ENCODE data around the gene SNX9.
"Not testable (repeated sequence)": the region's sequence is repeated elsewhere in the genome, so short reads cannot be mapped to it uniquely, and the experiment has no call there.

The SNX9 gene

DNA sequence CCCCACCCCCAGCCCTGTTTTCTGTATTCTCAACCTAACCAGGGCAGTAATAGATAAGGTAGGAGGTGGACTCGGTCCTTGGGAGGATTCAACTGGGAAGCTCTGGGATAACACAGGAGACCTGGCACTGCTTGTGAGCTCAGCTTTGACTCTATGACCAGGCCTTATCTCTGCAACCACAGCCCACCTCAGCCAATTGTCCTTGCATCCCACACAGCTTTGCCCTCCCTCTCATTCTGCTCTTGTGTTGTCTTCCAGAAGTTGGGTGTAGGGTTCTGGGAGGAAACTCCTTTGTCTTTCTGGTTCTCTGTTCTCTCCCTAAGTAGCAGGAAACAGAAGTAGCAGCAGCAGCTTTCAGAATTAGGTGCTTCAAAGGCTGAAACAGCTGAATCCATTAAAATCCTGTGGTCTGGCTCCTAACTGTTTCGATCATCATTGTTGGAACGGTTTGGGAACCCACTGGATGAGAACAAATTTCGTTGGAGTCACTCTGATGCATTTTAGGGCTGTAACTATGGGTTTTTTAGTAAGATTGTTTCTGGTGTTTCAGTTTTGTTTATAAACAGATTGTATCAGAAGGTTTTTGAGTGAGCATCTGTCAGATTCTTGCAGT is 32.4 kb upstream of the SNX9 start:
- Mint-ChIP-seq H3K36me3 (no peaks in the 10 kb centered on the region), H3K9me3 (no peaks in the 10 kb centered on the region), H3K27me3 (no peaks in the 10 kb centered on the region), H3K4me1 (peaks cover 4% of the 10 kb centered on the region), H3K4me3 (no peak overlapping the region), H3K27ac (no peak overlapping the region)
- ATAC-seq (ENCODE audit: low read depth): no peak
- no peak for DNase-seq (ENCODE audit: low spot score in 2 of 2)

- Mint-ChIP-seq H3K27ac (no peak overlapping the region), H3K27me3 (no peaks in the 10 kb centered on the region), H3K4me1 (peaks cover 4% of the 10 kb centered on the region), H3K9me3 (no peaks in the 10 kb centered on the region), H3K36me3 (no peaks in the 10 kb centered on the region), H3K4me3 (no peak overlapping the region)
- ATAC-seq (ENCODE audit: low read depth): no peak
- no peak for DNase-seq (ENCODE audit: low spot score in 2 of 2)
Observed at GRCh38 chr6:157791450-157791849, 31.6 kb upstream of the SNX9 start.

DNA sequence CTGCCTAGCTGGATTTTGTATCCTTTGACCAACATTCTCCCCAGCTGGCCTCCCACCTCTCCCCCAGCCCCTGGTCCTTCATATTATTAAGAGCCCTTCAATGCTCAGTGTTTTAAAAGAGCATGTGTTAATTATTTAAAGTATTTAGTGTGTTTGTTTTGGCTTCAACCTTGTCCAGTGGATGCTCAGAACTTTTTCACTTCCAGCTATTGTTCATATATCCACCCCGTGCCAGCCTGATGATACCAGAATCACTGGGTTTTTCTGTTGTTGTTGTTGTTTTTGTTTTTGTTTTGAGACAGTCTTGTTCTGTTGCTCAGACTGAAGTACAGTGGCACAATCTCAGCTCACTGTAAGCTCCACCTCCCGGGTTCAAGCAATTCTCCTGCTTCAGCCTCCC is 30.4 kb upstream of the SNX9 start:
- ATAC-seq (ENCODE audit: low read depth) (no peak), DNase-seq (ENCODE audit: low spot score in 2 of 2) (no peak)
- peaks cover 4% of the 10 kb centered on the region for H3K4me1 Mint-ChIP-seq
- H3K27me3 Mint-ChIP-seq: no peaks in the 10 kb centered on the region
- no peak overlapping the region for H3K27ac Mint-ChIP-seq
- H3K36me3 Mint-ChIP-seq: no peaks in the 10 kb centered on the region
- H3K9me3 Mint-ChIP-seq: no peaks in the 10 kb centered on the region
- no peak overlapping the region for H3K4me3 Mint-ChIP-seq

- H3K27ac Mint-ChIP-seq; H3K27me3 Mint-ChIP-seq; H3K9me3 Mint-ChIP-seq; DNase-seq (ENCODE audit: low spot score in 2 of 2); H3K36me3 Mint-ChIP-seq; H3K4me1 Mint-ChIP-seq; H3K4me3 Mint-ChIP-seq; ATAC-seq (ENCODE audit: low read depth): not testable (repeated sequence)
Observed at GRCh38 chr6:157794012-157794411, 29.0 kb upstream of the SNX9 start.

- Mint-ChIP-seq H3K4me3 (no peak overlapping the region), H3K36me3 (no peaks in the 10 kb centered on the region), H3K27me3 (no peaks in the 10 kb centered on the region), H3K9me3 (peaks cover 3% of the 10 kb centered on the region), H3K27ac (no peak overlapping the region), H3K4me1 (peaks cover 3% of the 10 kb centered on the region)
- no peak for DNase-seq (ENCODE audit: low spot score in 2 of 2)
- ATAC-seq (ENCODE audit: low read depth): no peak
Observed at GRCh38 chr6:157795841-157796240, 27.2 kb upstream of the SNX9 start.

DNA sequence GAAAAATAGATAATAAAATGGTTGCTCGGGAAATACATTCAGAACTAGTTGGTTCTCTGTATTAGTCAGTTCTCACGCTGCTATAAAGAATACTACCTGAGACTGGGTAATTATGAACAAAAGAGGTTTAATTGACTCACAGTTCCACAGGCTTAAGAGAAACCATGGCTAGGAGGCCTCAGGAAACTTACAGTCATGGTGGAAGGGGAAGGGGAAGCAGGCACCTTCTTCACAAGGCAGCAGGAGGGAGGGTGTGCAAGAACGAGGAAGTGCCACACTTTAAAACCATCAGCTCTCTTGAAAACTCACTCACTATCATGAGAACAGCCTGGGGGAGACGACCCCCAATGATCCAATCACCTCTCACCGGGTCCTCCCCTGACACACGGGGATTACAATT is 24.2 kb upstream of the SNX9 start:
- peaks cover 6% of the 10 kb centered on the region for H3K4me1 Mint-ChIP-seq
- H3K9me3 Mint-ChIP-seq: peaks cover 3% of the 10 kb centered on the region
- H3K4me3 Mint-ChIP-seq: no peak overlapping the region
- DNase-seq (ENCODE audit: low spot score in 2 of 2) (no peak), ATAC-seq (ENCODE audit: low read depth) (peak; percentile 29)
- H3K27me3 Mint-ChIP-seq: peaks cover 1% of the 10 kb centered on the region
- H3K36me3 Mint-ChIP-seq: no peaks in the 10 kb centered on the region
- H3K27ac Mint-ChIP-seq: no peak overlapping the region

DNA sequence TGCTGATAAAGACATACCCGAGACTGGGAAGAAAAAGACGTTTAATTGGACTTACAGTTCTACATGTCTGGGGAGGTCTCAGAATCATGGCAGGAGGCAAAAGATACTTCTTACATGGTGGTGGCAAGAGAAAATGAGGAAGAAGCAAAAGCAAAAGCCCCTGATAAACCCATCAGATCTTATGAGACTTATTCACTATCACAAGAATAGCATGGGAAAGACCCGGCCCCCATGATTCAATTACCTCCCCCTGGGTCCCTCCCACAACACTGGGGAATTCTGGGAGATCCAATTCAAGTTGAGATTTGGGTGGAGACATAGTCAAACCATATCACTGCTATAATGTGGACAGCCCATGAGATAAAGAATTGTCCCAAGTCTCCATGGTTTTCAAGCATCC is 23.5 kb upstream of the SNX9 start:
- peak overlapping the region; percentile 41 for H3K27ac Mint-ChIP-seq
- peak; percentile 22 for ATAC-seq (ENCODE audit: low read depth)
- H3K4me1 Mint-ChIP-seq: not testable (repeated sequence)

DNA sequence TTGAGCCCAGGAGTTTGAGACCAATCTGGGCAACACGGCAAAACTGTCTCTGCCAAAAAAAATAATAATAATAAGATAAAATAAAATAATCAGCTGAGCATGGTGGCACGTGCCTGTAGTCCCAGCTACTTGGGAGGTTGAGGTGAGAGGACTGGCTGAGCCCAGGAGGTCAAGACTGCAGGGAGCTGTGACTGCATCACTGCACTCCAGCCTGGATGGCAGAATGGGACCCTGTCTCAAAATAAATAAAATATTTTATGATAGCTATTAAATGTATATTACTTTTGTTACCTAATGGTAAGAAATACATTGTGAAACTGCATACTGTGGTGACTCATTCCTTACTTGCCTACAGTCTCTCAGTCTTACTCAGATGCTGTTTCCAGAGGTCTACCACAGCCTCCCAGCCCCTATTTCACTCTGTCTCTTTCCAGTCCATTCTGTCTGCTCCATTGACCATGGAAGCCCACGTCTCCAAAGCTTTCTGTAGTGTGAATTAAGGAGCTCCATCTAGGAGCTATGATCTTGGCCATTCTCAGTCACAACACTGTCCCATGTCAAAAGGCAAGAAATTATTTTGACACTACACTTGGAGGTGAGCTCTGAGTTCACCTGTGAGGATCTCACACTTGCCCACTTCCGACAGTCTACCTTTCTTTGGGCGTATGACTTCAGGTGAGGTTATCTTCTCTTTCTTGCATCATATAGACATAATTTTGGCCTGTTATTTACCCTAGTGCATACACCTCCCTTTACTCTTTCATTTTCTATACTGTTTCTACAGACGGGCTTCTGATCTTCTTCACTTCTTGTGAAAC is 22.4 kb upstream of the SNX9 start:
- DNase-seq (ENCODE audit: low spot score in 2 of 2) (no peak), ATAC-seq (ENCODE audit: low read depth) (no peak)
- no peak overlapping the region for H3K4me3 Mint-ChIP-seq
- no peak overlapping the region for H3K27ac Mint-ChIP-seq
- peaks cover 6% of the 10 kb centered on the region for H3K4me1 Mint-ChIP-seq
- H3K36me3 Mint-ChIP-seq: peaks cover 2% of the 10 kb centered on the region
- peaks cover 1% of the 10 kb centered on the region for H3K27me3 Mint-ChIP-seq
- peaks cover 3% of the 10 kb centered on the region for H3K9me3 Mint-ChIP-seq

More for the DNA sequence above, 23.5 kb upstream of the SNX9 start:
- peak in 1 of 2 donors; percentile 20 for DNase-seq (ENCODE audit: low spot score in 2 of 2)
- H3K4me3 Mint-ChIP-seq, H3K27me3 Mint-ChIP-seq, H3K36me3 Mint-ChIP-seq, H3K9me3 Mint-ChIP-seq: not testable (repeated sequence)

GRCh38 chr6:157804448-157805327 is 18.4 kb upstream of the SNX9 start:
- peaks cover 3% of the 10 kb centered on the region for H3K27me3 Mint-ChIP-seq
- H3K4me1 Mint-ChIP-seq: peaks cover 6% of the 10 kb centered on the region
- no peak overlapping the region for H3K27ac Mint-ChIP-seq
- H3K9me3 Mint-ChIP-seq: peaks cover 2% of the 10 kb centered on the region
- H3K36me3 Mint-ChIP-seq: peaks cover 7% of the 10 kb centered on the region
- DNase-seq (ENCODE audit: low spot score in 2 of 2) (no peak), ATAC-seq (ENCODE audit: low read depth) (no peak)
- H3K4me3 Mint-ChIP-seq: no peak overlapping the region

- ATAC-seq (ENCODE audit: low read depth) (no peak), DNase-seq (ENCODE audit: low spot score in 2 of 2) (no peak)
- no peaks in the 10 kb centered on the region for H3K4me1 Mint-ChIP-seq
- H3K27me3 Mint-ChIP-seq: peaks cover 3% of the 10 kb centered on the region
- peaks cover 2% of the 10 kb centered on the region for H3K9me3 Mint-ChIP-seq
- peaks cover 7% of the 10 kb centered on the region for H3K36me3 Mint-ChIP-seq
- no peak overlapping the region for H3K4me3 Mint-ChIP-seq
- no peak overlapping the region for H3K27ac Mint-ChIP-seq
Observed at GRCh38 chr6:157806131-157806855, 16.8 kb upstream of the SNX9 start.

- DNase-seq (ENCODE audit: low spot score in 2 of 2): no peak
- Mint-ChIP-seq H3K36me3 (peaks cover 7% of the 10 kb centered on the region), H3K27me3 (peaks cover 1% of the 10 kb centered on the region), H3K9me3 (peaks cover 2% of the 10 kb centered on the region), H3K27ac (no peak overlapping the region), H3K4me1 (no peaks in the 10 kb centered on the region), H3K4me3 (no peak overlapping the region)
- ATAC-seq (ENCODE audit: low read depth): no peak
Observed at GRCh38 chr6:157806856-157807215, 16.2 kb upstream of the SNX9 start.

DNA sequence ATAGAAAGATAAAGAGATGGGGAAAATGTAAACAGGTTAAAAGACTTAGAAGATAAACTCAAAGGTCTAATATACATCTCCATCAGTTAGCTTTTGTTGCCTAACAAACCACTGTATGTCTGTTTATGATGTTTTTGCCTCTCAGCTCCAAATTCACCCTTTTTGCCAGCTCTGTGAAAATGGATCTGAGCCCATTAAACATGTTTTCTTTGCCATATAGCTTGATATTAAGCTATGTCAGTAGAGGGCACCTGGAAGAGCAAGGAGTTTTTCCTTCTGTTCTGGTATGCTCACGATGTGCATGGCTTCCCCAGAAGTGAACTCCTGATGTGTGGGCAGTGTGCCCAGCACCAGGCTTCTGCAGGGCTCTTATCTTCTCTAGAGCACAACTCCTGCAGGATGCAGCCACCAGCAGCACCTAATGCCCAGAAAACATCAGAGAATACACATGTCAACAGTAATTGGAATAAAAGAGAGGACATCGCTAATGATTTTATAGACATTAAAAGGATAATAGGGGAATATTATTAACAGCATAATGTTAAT is 14.6 kb upstream of the SNX9 start:
- H3K27me3 Mint-ChIP-seq: peaks cover 1% of the 10 kb centered on the region
- DNase-seq (ENCODE audit: low spot score in 2 of 2): no peak
- peaks cover 7% of the 10 kb centered on the region for H3K36me3 Mint-ChIP-seq
- H3K9me3 Mint-ChIP-seq: peaks cover 4% of the 10 kb centered on the region
- H3K27ac Mint-ChIP-seq: no peak overlapping the region
- H3K4me3 Mint-ChIP-seq: no peak overlapping the region
- H3K4me1 Mint-ChIP-seq: no peaks in the 10 kb centered on the region
- ATAC-seq (ENCODE audit: low read depth): no peak

DNA sequence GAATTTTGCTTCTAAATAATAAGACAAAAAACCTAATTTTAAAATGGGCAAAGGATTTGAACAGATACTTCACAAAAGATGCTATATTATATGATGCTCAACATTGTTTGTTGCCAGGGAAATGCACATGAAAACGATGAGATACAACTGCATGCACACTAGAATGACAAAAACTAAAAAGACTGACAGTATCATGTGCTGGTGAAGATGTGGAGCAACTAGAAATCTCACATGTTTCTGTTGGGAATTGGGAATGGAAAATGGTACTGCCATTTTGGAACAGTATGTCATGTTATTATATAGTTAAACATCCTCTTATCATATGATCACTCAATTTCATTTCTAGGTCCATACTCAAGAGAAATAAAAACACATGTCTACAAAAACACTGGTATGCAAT is 13.4 kb upstream of the SNX9 start:
- Mint-ChIP-seq H3K27me3 (peaks cover 1% of the 10 kb centered on the region), H3K4me3 (no peak overlapping the region), H3K27ac (no peak overlapping the region), H3K36me3 (peaks cover 7% of the 10 kb centered on the region), H3K9me3 (peaks cover 4% of the 10 kb centered on the region), H3K4me1 (peaks cover 7% of the 10 kb centered on the region)
- no peak for DNase-seq (ENCODE audit: low spot score in 2 of 2)
- ATAC-seq (ENCODE audit: low read depth): no peak
